HCT116 (cell line): ENCODE results near the gene EPN1. TPM values are rescaled to one million over a fixed set of nuclear protein-coding genes. Genes with fewer than 3 reads are reported as not detected.

ENCODE experiments used
- ATAC-seq: fragments of 200-7000 bp; cut with Tn5 transposase; 2 replicates; pipeline ENCODE4 v1.9.1; 2020; ENCODE audit warnings: mild to moderate bottlenecking, moderate library complexity
- BruUV-seq: library from RNA; stranded (reverse); fragments of 400-500 nt; replicated peaks from 2 replicates; lab custom pipeline; 2021; lab: Mats Ljungman, UMichigan
- CTCF ChIA-PET: fragments of 300-600 bp; sonication (Branson Sonifier 250); formaldehyde crosslinking; loops from one replicate; lab custom pipeline; 2021; ENCODE audit warnings: antibody characterized with exemption; lab: Charles Lee
- POLR2A ChIA-PET: fragments of 300-600, 350-600 bp; sonication (Branson Sonifier 250); formaldehyde crosslinking; loops from one replicate; lab custom pipeline; 2021; ENCODE audit warnings: antibody characterized with exemption; lab: Charles Lee
- RAD21 ChIA-PET, 2 experiments: fragments of 300-600 bp; sonication (Branson Sonifier 250); formaldehyde crosslinking; loops; one replicate each; lab custom pipeline; 2023; ENCODE audit warnings: low total read pairs in 2 of 2; ENCODE audit not compliant: uncharacterized antibody in 2 of 2, unreplicated experiment in 2 of 2, low non-redundant PET in 1 of 2; lab: Charles Lee
- DNase-seq: peaks from one replicate; pipeline ENCODE4 v3.0.0-alpha.2; 2010; ENCODE audit warnings: low read depth, low spot score
- H2AFZ ChIP-seq: fragments of 200-600 bp; shearing (Covaris generic), sonication (generic); 2 replicates; pipeline ENCODE4 v1.6.1; 2017; ENCODE audit warnings: low read depth, mixed run types, mixed read lengths, antibody characterized with exemption, low read length; ENCODE audit not compliant: poor library complexity, severe bottlenecking
- H3K27ac ChIP-seq: 2 replicates; pipeline ENCODE4 v1.5.1; 2012; ENCODE audit warnings: low read depth, low read length
- H3K27me3 ChIP-seq: fragments of 200-600 bp; sonication (generic); 2 replicates; pipeline ENCODE4 v1.6.1; 2016; ENCODE audit warnings: mixed run types, low read length, mixed read lengths; ENCODE audit not compliant: insufficient read depth
- H3K36me3 ChIP-seq, 2 experiments: fragments of 200-500 bp in 1 of 2; fragments of 200-600 bp in 1 of 2; sonication (Bioruptor generic) in 1 of 2; sonication (generic) in 1 of 2; 2 replicates each; pipeline versions ENCODE4 v1.5.1 to v1.6.1; 2014 to 2016; ENCODE audit warnings: low read length in 2 of 2, inconsistent platforms in 1 of 2, mixed read lengths in 1 of 2, mixed run types in 1 of 2; ENCODE audit not compliant: insufficient read depth in 2 of 2, control insufficient read depth in 1 of 2
- H3K4me1 ChIP-seq, 2 experiments: fragments of 200-600 bp in 1 of 2; sonication (generic) in 1 of 2; 2 replicates each; pipeline versions ENCODE4 v1.5.1 to v1.6.1; 2012 to 2017; ENCODE audit warnings: low read length in 2 of 2, inconsistent platforms in 1 of 2, mild to moderate bottlenecking in 1 of 2, mixed read lengths in 1 of 2, mixed run types in 1 of 2, moderate library complexity in 1 of 2; ENCODE audit not compliant: insufficient read depth in 2 of 2, control insufficient read depth in 1 of 2
- H3K4me2 ChIP-seq: fragments of 200-600 bp; sonication (generic); 2 replicates; pipeline ENCODE4 v1.6.1; 2017; ENCODE audit warnings: mixed run types, low read length, mixed read lengths
- H3K4me3 ChIP-seq, 2 experiments: fragments of 200-600 bp in 1 of 2; sonication (generic) in 1 of 2; replicated peaks in 1 of 2; 2 replicates each; pipeline ENCODE4 v1.5.1; 2011 to 2016; ENCODE audit warnings: low read length in 2 of 2, control low read depth in 1 of 2, low read depth in 1 of 2, mild to moderate bottlenecking in 1 of 2, mixed read lengths in 1 of 2, mixed run types in 1 of 2
- H3K79me2 ChIP-seq: fragments of 200-600 bp; sonication (generic); 2 replicates; pipeline ENCODE4 v1.6.1; 2017; ENCODE audit warnings: mild to moderate bottlenecking, mixed run types, low read length, moderate library complexity, mixed read lengths; ENCODE audit not compliant: insufficient read depth
- H3K9ac ChIP-seq: fragments of 200-600 bp; sonication (generic); 2 replicates; pipeline ENCODE4 v1.6.1; 2016; ENCODE audit warnings: low read length, mixed read lengths
- H3K9me2 ChIP-seq: fragments of 200-600 bp; sonication (generic), shearing (Covaris generic); 2 replicates; pipeline ENCODE4 v1.6.1; 2017; ENCODE audit warnings: mixed run types, mild to moderate bottlenecking, moderate library complexity; ENCODE audit not compliant: insufficient read depth
- H3K9me3 ChIP-seq, 2 experiments: fragments of 200-500 bp in 1 of 2; fragments of 200-600 bp in 1 of 2; sonication (Bioruptor generic) in 1 of 2; sonication (generic) in 1 of 2; 2 replicates each; pipeline ENCODE4 v1.6.1; 2014 to 2017; ENCODE audit warnings: low read length in 2 of 2, mixed read lengths in 2 of 2, inconsistent platforms in 1 of 2, low read depth in 1 of 2, mild to moderate bottlenecking in 1 of 2, mixed run types in 1 of 2, moderate library complexity in 1 of 2; ENCODE audit not compliant: control insufficient read depth in 1 of 2, insufficient read depth in 1 of 2
- H4K20me1 ChIP-seq: fragments of 200-600 bp; sonication (generic), shearing (Covaris generic); 2 replicates; pipeline ENCODE4 v1.6.1; 2017; ENCODE audit warnings: mixed run types, mild to moderate bottlenecking, moderate library complexity; ENCODE audit not compliant: insufficient read depth
- CBX3 ChIP-seq: IDR thresholded peaks from 2 replicates; pipeline ENCODE4 v1.6.1; 2012; ENCODE audit warnings: low read depth
- CEBPB ChIP-seq: IDR thresholded peaks from 2 replicates; pipeline ENCODE4 v1.6.1; 2012; ENCODE audit warnings: low read depth
- EZH2 ChIP-seq: fragments of 200-600 bp; sonication (generic); IDR thresholded peaks from 2 replicates; pipeline ENCODE4 v1.6.1; 2017; ENCODE audit warnings: antibody characterized with exemption, mixed run types
- EZH2phosphoT487 ChIP-seq: fragments of 200-600 bp; IDR thresholded peaks from 2 replicates; pipeline ENCODE4 v1.6.1; 2018; ENCODE audit warnings: antibody characterized with exemption, borderline replicate concordance
- POLR2A ChIP-seq: IDR thresholded peaks from 2 replicates; pipeline ENCODE4 v1.7.0; 2011; ENCODE audit warnings: borderline replicate concordance; ENCODE audit not compliant: insufficient read depth, insufficient read length; ENCODE audit errors: extremely low read depth
- POLR2AphosphoS5 ChIP-seq: IDR thresholded peaks from 2 replicates; pipeline ENCODE4 v1.6.1; 2011; ENCODE audit warnings: mild to moderate bottlenecking, low read depth, low read length, moderate library complexity
- RAD21 ChIP-seq: IDR thresholded peaks from 2 replicates; pipeline ENCODE4 v1.6.1; 2012; ENCODE audit warnings: low read depth, mild to moderate bottlenecking
- SIN3A ChIP-seq: IDR thresholded peaks from 2 replicates; pipeline ENCODE4 v1.6.1; 2012; ENCODE audit warnings: low read depth
- SRF ChIP-seq: IDR thresholded peaks from 2 replicates; pipeline ENCODE4 v1.6.1; 2012; ENCODE audit warnings: low read depth
- ZFX ChIP-seq: fragments of 450-650 bp; IDR thresholded peaks from 2 replicates; pipeline ENCODE4 v1.6.1; 2017
- ZNF274 ChIP-seq: fragments of 200-500 bp; sonication (Bioruptor generic); IDR thresholded peaks from 2 replicates; pipeline ENCODE4 v1.6.1; 2014; ENCODE audit warnings: mild to moderate bottlenecking, low read depth, low read length, inconsistent platforms
- intact Hi-C: fragments of 100-400 bp; cut with micrococcal nuclease; formaldehyde crosslinking; loops from 2 replicates; pipeline ENCODE4 v1.10.0; 2022
- total RNA-seq: library from RNA; stranded (reverse); gene quantifications from one replicate; pipeline ENCODE4 v1.2.1, GENCODE V29; 2021; ENCODE audit not compliant: unreplicated experiment

The EPN1 gene
- total RNA-seq, 1 experiment from 2014 or later: 122 TPM

DNA sequence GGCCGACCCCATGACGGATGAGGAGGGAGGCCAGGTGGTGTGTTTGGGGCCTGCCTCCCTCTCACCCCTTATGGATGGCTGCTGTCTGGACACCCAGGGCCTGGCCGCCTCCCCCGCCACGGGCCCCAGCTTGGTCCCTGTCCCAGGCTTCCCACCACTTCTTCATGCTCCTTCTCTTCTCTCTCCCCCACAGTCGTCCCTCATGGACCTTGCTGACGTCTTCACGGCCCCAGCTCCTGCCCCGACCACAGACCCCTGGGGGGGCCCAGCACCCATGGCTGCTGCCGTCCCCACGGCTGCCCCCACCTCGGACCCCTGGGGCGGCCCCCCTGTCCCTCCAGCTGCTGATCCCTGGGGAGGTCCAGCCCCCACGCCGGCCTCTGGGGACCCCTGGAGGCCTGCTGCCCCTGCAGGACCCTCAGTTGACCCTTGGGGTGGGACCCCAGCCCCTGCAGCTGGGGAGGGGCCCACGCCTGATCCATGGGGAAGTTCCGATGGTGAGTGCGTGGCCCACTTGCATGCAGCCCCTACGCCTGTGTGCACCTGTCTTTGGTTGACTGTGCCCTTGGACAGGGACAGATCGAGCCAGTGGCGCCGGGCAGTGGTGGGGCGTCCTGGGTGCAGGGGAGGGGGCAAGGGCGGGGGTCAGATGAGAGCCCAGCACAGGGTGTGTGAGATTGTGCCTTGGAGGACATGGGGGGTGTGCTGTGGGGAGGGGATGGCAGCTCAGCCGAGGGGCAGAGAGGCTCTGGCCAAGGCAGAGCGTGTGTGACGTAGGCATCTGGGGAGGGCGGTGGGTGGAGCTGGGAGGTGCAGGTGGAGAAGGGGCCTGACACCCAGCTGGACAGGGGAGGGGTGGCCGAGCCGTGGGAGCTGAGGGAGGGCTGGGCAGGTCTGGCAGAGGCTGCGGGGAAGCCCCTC, 16.8 kb downstream of the EPN1 start:
- Histone ChIP-seq H3K27ac (no peak overlapping the region), H4K20me1 (no peaks in the 10 kb centered on the region), H3K9me3 (no peaks in the 10 kb centered on the region), H3K9ac (no peak overlapping the region), H3K27me3 (no peaks in the 10 kb centered on the region), H3K36me3 (peaks cover 24 to 28% of the 10 kb centered on the region in 2 experiments; a peak in 3 of 4 replicates), H3K4me3 (no peak overlapping the region), H3K9me2 (no peaks in the 10 kb centered on the region), H3K4me1 (no peaks in the 10 kb centered on the region), H3K79me2 (peaks cover 11% of the 10 kb centered on the region), H3K4me2 (no peak overlapping the region), H2AFZ (no peak overlapping the region)
- BruUV-seq: no TSS peak
- intact Hi-C loops: no loop called here
- TF ChIP-seq SRF (no peak), CEBPB (no peak), SIN3A (no peak), EZH2phosphoT487 (no peak), CBX3 (no peak), POLR2A (no peak)
- ATAC-seq: no peak
- RAD21 ChIA-PET: interaction anchor here in 1 of 2 experiments (0.6 kb wide), 1 partner anchor 269 kb away, joined by 4 read pairs; no protein-coding TSS in a partner anchor
- POLR2A ChIA-PET: no interaction called here
- CTCF ChIA-PET: no interaction called here
- DNase-seq: no peak

DNA sequence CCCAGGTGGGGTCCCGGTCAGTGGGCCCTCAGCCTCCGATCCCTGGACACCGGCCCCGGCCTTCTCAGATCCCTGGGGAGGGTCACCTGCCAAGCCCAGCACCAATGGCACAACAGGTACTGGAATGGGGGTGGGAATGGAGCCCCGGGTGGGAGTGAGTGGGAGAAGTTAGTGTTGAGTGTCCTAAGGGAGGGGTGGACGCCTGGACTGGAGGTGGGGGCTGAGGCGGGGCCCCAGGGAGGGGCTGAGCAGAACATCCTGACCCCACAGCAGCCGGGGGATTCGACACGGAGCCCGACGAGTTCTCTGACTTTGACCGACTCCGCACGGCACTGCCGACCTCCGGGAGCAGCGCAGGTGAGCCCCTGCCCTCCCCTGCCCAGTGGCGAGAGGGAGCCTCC, 17.7 kb downstream of the EPN1 start:
- intact Hi-C loops: no loop called here

More for the DNA sequence above, 17.7 kb downstream of the EPN1 start:
- DNase-seq (no peak), ATAC-seq (no peak)
- no peak overlapping the region for H2AFZ ChIP-seq
- H3K27me3 ChIP-seq: no peaks in the 10 kb centered on the region
- H3K9me2 ChIP-seq: no peaks in the 10 kb centered on the region
- H3K9ac ChIP-seq: no peak overlapping the region
- no peaks in the 10 kb centered on the region for H4K20me1 ChIP-seq
- H3K4me2 ChIP-seq: no peak overlapping the region
- H3K79me2 ChIP-seq: peaks cover 3% of the 10 kb centered on the region; the same call in 1 of the 2 replicates
- TF ChIP-seq CEBPB (no peak), ZNF274 (no peak), EZH2 (no peak), POLR2AphosphoS5 (no peak), ZFX (no peak), RAD21 (no peak), POLR2A (no peak)
- CTCF ChIA-PET: no interaction called here
- no peaks in the 10 kb centered on the region for H3K9me3 ChIP-seq
- peaks cover 29 to 31% of the 10 kb centered on the region in 2 experiments; a peak in 3 of 4 replicates for H3K36me3 ChIP-seq
- H3K4me1 ChIP-seq: no peaks in the 10 kb centered on the region
- POLR2A ChIA-PET: no interaction called here
- BruUV-seq: no TSS peak
- no peak overlapping the region for H3K27ac ChIP-seq
- no peak overlapping the region for H3K4me3 ChIP-seq
- RAD21 ChIA-PET: no interaction called here
